DMS114 treated with DMSO at 0.1 percent for 48 hours (cell line): ENCODE data around the gene SLC16A8.
"Not testable (repeated sequence)": the region's sequence is repeated elsewhere in the genome, so short reads cannot be mapped to it uniquely, and the experiment has no call there.

ENCODE experiments used
- DNase-seq: peaks from one replicate; lab custom pipeline; 2025; ENCODE audit not compliant: unreplicated experiment; lab: John Stamatoyannopoulos, UW

The SLC16A8 gene

GRCh38 chr22:38049812-38050619 lies 34.0 kb downstream of the SLC16A8 start:
- no peak for DNase-seq

- DNase-seq, result no peak
These were observed 37.8 kb downstream of the SLC16A8 start for GRCh38 chr22:38046070-38046748.

GRCh38 chr22:38043151-38044039 lies 40.6 kb downstream of the SLC16A8 start:
- no peak for DNase-seq

DNA sequence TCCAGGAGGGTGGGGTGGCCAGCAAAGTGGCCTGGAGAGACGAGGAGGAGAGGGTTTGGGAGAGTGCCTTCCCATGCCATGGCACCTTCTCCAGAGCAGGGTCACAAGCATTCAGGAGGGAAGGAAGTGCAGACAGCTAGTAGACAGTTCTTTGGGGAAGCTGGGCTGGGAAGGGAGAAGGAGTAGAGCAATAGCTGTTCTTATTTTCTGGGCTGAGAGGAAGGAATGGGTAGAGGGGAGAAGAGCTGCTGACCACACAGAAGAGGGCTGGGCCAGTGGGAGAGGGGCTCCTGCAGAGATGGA lies 41.5 kb downstream of the SLC16A8 start:
- no peak for DNase-seq

DNA sequence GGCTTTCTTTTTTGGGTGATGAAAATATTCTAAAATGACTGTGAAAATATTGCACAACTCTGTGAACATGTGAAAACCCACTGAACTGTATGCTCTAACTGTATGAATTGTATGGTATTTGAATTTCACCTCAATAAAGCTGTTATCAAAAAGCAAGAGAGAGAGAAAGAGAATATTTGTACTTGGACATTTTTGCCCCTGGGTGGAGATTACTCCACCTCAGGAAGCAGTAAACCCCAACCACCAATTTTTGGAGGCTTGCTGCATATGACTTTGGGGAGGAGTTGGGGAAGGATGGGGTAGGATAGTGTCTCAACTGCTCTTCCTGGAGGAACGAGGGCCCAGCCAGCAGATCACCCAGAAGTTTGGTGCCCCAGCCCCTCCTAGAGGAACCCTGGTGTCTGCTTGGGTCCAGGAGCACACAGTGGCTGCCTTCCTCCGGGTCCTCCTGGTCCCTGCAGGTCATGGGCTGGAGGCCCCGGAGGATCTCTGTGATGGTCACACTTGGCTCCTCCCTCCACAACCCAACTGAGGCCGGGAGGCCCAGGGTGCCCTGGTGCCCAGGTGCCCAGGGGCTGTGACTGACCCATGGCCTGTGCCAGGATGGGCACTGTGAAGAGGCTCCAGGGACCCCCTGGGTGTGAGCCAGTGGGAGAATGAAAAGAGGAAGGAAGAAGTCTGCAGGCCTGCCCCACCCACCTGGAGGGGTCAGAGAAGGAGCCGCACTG lies 42.1 kb downstream of the SLC16A8 start:
- DNase-seq, result no peak

DNA sequence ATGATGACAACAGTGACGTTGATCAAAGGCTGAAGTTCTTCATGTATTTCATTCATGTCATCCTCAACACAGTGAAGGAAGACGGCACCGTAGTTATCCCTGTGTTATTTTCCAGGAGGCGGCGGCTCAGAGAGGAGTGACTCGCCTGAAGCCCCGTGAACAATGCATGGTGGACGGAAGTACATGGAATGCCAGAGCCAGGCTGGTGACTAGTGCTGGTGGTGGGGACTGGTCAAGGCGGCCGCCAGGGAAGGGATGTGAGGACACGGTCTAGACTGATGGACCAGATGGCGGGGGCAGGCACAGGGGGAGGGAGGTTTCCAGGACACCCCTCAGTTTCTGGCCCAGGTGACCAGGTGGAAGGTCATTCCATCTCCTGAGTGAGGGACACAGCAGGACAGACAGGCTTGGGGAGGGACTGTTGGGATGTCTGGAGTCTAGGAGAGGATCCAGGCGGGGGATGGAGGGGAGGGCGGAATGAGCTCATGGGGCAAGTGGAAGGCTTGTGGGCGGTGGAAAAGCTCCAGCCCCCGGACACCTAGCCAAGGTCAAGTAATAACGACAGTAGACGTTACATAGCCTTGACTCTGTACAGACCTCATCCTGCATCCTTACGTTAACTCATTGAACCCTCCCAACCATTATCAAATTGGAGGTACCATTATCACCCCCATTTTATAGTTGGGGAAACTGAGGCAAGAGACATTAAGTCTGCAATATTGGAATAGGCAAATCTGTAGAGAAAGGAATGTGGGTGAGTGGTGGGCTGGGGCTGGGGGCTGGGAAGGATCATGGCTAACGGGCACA lies 42.8 kb downstream of the SLC16A8 start:
- DNase-seq, result no peak

DNA sequence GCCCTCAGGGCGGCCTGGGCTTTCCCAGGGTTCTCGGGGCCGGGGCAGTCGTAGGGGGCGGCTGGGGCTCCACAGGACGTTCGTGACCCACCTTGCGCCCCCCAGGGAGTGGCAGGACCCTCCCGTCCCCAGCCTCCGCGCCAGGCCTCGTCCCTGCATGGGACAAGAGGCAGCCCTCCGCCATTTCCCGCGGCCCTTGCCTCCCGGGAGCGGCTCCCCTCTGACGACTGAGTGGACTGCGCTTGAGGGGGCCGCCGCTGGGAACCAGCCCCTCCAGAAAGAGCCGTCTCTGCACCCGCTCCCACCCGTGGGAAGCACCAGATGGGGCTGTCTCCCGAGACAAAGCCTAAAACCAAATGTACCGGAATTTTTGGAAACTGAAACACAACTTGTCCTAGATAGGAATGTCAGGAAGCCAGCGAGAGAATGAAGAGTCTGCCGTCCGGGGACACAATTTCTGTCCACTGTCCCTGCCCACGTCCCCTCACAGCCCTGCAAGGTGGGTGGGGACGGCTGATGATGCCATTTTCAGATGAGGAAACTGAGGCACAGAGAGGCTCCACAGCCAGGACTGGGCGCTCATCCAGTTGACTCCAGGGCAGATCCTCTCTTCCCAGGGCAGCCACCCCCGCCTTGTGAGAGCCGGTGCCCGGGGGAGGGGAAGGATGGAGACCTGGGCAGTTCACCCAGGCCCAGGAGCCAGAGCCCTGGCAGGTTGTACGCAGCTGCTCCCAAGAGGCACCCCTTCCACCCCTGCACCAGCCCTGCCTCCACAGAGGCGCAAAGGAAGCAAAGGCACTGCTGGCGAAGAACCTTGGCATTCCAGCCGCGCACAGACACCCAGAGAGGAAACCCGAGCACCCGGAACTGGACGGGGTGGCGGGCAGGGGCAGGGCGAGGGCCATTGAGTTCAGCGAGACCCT lies 44.8 kb downstream of the SLC16A8 start:
- no peak for DNase-seq

- DNase-seq, result no peak
These were observed 45.6 kb downstream of the SLC16A8 start for GRCh38 chr22:38038426-38038825.

DNA sequence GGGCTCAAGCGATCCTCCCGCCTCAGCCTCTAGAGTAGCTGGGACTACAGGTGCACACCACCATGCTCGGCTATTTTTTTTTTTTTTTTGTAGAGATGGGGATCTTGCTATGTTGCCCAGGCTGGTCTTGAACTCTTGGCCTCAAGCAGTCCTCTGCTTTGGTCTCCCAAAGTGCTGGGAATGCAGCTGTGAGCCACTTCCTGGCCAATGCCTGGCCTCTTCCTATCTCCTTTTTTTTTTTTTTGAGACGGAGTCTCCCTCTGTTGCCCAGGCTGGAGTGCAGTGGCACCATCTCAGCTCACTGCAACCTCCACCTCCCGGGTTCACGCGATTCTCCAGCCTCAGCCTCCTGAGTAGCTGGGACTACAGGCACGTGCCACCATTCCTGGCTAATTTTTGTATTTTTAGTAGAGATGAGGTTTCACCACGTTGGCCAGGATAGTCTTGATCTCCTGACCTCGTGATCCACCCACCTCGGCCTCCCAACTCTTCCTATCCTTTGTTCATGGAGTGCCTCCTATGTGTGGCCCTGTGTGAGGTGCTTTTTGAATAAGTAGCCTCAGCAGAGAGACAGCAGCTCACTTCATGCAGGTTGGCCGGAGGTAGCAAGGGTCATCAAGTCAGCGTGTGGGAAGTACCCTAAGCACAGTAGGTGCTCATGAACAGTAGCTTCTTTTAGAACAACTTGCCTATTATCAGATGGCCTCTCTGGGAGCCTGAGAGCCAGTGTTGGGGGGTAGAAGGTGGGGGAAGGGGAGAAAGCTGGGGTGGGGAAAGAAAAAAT lies 46.4 kb downstream of the SLC16A8 start:
- not testable (repeated sequence) for DNase-seq

DNA sequence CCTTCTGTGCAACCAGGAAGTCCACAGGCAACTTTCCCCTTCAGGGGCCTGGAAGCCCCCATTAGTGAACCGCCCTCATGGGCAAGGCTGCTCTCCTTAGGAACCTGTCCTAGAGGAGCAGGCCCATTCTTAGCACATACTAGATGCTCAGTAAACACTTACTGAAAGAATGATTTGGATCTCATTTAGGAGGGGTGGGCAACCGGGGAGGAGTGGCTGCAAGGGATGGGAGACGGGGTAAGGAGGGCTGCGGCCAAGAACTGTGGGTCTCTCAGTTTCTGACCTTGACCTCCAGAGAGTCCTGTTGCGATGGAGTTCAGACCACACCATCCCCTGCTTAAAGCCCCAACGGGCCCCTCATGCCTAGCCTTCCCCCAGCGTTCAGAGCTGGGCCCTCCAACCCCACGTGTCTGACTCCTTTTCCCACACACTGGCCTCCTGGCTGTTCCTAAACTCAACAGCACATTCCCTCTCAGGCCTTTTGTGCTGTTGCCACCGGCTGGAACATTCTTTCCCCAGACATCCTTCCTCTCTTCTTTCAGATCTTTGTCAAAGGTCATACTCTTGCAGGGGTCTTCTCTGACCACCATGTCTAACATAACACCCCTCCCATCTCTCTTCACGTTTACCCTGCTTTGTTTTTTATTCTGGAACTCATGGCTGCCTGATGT lies 47.5 kb downstream of the SLC16A8 start:
- no peak for DNase-seq

DNA sequence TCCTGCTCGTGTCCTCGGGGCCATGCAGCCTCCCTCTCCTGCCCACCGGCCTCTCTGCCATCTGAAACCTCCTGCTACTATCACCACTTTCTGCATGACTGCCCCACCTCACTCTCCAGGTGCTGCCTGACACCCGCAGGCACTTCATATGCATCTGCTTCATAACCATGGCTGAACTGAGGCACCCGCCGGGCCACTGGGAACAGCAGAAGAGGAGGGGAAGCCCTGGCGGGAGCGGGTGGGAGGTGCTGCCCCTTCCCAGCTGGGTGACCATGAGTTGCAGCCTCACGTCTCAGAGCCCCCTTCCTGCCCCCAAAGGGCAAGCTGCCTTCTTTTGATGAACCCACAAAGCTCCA lies 48.5 kb downstream of the SLC16A8 start:
- no peak for DNase-seq

GRCh38 chr22:38034884-38035529 lies 49.0 kb downstream of the SLC16A8 start:
- no peak for DNase-seq

- no peak for DNase-seq
These were observed 49.6 kb downstream of the SLC16A8 start for GRCh38 chr22:38034278-38034882.

DNA sequence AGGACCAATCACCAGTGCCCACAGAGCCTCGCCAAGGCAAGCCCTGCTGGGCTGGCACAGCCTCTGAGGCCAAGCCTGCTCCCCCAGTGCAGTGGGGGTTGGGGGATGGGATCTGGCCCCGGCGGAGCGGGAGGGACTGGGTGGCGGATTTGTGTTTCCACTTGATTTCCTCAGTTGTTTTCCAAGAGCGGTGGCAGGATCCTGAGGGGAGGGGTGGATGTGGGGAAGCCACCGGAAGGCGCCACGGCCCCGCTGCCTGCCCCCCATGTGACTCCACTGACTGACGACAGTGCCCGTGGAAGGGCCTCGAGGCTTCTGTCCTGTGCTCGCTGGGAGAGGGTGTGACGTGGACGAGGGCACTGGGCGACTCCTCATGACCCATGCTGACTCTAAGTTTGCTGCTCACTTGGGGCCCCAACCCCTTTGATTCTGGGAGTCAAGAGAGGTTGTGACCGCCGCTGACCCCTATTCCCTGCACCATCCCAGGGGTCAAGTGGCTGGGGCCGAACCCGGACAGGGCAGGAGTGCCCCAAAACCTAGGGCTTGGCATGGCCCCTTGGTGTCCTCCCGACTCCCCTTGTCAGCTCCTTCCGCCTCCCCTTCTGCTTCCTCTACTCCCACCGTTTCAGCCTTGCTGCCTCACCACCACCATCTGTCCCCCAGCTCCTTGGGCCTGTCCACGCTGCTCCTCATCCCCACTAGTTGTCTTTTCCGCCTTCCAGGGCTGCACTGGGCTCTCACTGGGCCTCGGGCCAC lies 50.3 kb downstream of the SLC16A8 start:
- DNase-seq, result no peak

DNA sequence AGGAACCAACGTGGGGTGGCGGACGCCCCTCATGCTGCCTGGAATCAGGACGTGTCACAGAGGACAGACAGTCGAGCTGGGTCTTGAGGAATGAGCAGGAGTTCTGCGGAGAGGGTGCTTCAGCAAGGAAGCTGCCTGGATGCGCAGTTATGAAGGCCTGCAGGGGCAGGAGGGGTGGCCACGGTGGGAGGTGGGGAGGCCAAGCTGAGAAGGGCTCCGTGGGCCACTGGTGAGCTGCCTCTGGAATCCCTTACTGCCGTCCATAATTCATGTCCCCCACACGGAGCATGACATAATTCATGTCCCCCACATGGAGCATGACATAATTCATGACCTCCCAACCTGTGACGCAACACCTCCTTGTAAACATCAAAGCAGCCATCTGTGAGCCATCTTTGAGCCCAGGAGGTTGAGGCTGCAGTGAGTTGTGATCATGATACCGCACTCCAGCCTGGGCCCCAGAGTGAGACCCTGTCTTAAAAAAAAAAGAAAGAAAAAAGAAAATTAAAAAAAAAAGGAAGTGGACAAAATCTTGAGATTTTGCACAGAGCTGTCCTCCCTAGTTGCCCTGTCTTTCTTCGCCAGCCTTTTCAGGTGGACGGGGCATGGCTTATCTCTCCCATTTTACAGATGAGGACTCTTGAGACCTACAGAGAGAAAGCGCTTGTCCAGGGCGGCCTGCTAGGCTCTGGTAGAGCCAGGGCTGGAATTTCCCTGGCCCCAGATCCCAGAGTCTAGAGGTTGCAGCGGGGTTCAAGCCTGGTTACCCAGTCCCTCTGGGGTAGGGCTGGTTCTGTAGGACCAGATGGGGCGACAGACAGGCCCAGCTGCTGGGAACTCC lies 51.1 kb downstream of the SLC16A8 start:
- no peak for DNase-seq
